GM23248 (cell line): ENCODE results near the gene UVRAG.

Source experiments
- EZH2 ChIP-seq: fragments of 200-600 bp; sonication (generic); IDR thresholded peaks from 2 replicates; pipeline ENCODE4 v1.6.1; 2018; ENCODE audit warnings: antibody characterized with exemption, mild to moderate bottlenecking; ENCODE audit not compliant: insufficient read depth, poor library complexity, severe bottlenecking
- EZH2phosphoT487 ChIP-seq: fragments of 200-600 bp; sonication (generic); IDR thresholded peaks from 2 replicates; pipeline ENCODE4 v1.6.1; 2018; ENCODE audit warnings: antibody characterized with exemption, moderate library complexity, mild to moderate bottlenecking, low read depth; ENCODE audit not compliant: insufficient read depth

GRCh38 chr11:76164861-76165751 is 350.1 kb downstream of the UVRAG start:
- TF ChIP-seq EZH2 (no peak), EZH2phosphoT487 (no peak)
